Activated naive CD4-positive, alpha-beta T cell treated with anti-CD3 and anti-CD28 coated beads for 36 hours (primary cell): ENCODE data around the gene FAM47E. TPM values are rescaled to one million over a fixed set of nuclear protein-coding genes. Genes with fewer than 3 reads are reported as not detected.
"Not testable (repeated sequence)": the region's sequence is repeated elsewhere in the genome, so short reads cannot be mapped to it uniquely, and the experiment has no call there.

Source experiments
- CTCF ChIA-PET: fragments of 350-600 bp; sonication (Branson Sonifier 250); formaldehyde crosslinking; loops from one replicate; lab custom pipeline; 2021; ENCODE audit warnings: antibody characterized with exemption; lab: Charles Lee
- DNase-seq: peaks from one replicate; pipeline ENCODE4 v3.0.0-alpha.2; 2020
- H3K27ac Mint-ChIP-seq: one replicate; pipeline ENCODE4 v1.8.0; 2021; ENCODE audit warnings: mild to moderate bottlenecking, mixed read lengths
- H3K27me3 Mint-ChIP-seq: one replicate; pipeline ENCODE4 v1.8.0; 2021; ENCODE audit warnings: low read depth, mixed read lengths
- H3K36me3 Mint-ChIP-seq: one replicate; pipeline ENCODE4 v1.8.0; 2021; ENCODE audit warnings: low read depth, mixed read lengths
- H3K4me1 Mint-ChIP-seq: one replicate; pipeline ENCODE4 v1.8.0; 2021; ENCODE audit warnings: low read depth, mixed read lengths
- H3K4me3 Mint-ChIP-seq: one replicate; pipeline ENCODE4 v1.8.0; 2021; ENCODE audit warnings: mild to moderate bottlenecking, moderate library complexity, mixed read lengths
- H3K9me3 Mint-ChIP-seq: one replicate; pipeline ENCODE4 v1.8.0; 2021; ENCODE audit warnings: mixed read lengths
- intact Hi-C: fragments of 100-400 bp; cut with micrococcal nuclease; formaldehyde crosslinking; loops from one replicate; pipeline ENCODE4 v1.15.1; 2023
- total RNA-seq, 2 experiments: library from RNA; stranded (reverse); gene quantifications; one replicate each; pipeline ENCODE4 v1.2.3, GENCODE V29; 2021

FAM47E gene
- total RNA-seq, 2 experiments from 2014 or later, result not detected

DNA sequence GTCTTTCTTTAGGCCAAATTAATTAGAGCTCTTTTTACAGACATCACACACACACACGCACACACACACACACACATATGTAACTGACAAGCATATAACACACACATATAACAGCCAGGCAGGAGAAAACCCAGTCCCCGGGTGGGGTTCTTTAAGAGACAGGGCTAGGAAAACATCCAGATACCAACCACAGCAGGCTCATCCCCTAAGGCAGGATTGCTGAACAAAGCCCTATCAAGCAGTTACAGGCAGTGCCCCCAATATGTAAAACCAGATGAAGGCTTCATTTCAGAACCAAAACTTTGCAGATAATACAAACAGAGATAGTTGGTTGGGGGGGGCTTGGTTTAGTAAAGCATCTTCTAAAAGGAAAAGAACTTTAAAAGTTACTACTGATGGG lies 18.0 kb upstream of the FAM47E start:
- Mint-ChIP-seq H3K9me3 (peaks cover 16% of the 10 kb centered on the region), H3K27ac (no peak overlapping the region), H3K36me3 (peaks cover 8% of the 10 kb centered on the region), H3K27me3 (no peaks in the 10 kb centered on the region), H3K4me1 (no peaks in the 10 kb centered on the region), H3K4me3 (no peak overlapping the region)
- intact Hi-C loops, result no loop called here
- CTCF ChIA-PET, result interaction anchor here (1.0 kb wide), 1 partner anchor 54 kb away, joined by 3 read pairs; no protein-coding TSS in a partner anchor
- no peak for DNase-seq

GRCh38 chr4:76233967-76234678 lies 17.4 kb upstream of the FAM47E start:
- H3K27ac Mint-ChIP-seq, result no peak overlapping the region
- CTCF ChIA-PET, result interaction anchor here (1.0 kb wide), 1 partner anchor 55 kb away, joined by 3 read pairs; no protein-coding TSS in a partner anchor

DNA sequence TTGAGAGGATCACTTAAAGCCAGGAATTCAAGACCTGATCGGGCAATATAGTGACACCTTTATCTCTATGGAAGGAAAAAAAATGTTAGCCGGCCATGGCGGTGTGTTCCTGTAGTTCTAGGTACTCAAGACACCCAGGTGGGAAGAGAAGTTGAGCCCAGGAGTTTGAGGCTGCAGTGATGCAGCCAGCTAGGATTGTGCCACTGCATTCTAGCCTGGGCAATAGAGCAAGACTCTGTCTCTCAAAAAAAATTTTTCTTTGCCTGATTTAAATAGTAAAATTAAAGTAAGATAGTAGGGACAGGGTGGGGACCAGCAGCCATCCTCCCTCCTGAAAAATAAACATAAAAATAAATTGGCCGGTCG lies 16.9 kb upstream of the FAM47E start:
- no peak overlapping the region for H3K4me3 Mint-ChIP-seq
- no peaks in the 10 kb centered on the region for H3K27me3 Mint-ChIP-seq
- intact Hi-C loops, result no loop called here
- H3K4me1 Mint-ChIP-seq, result no peaks in the 10 kb centered on the region
- H3K36me3 Mint-ChIP-seq, result no peaks in the 10 kb centered on the region
- H3K27ac Mint-ChIP-seq, result no peak overlapping the region
- CTCF ChIA-PET, result interaction anchor here (1.2 kb wide), 1 partner anchor 55 kb away, joined by 3 read pairs; no protein-coding TSS in a partner anchor
- DNase-seq, result no peak
- H3K9me3 Mint-ChIP-seq, result peaks cover 12% of the 10 kb centered on the region

More at GRCh38 chr4:76233967-76234678, 17.4 kb upstream of the FAM47E start:
- Mint-ChIP-seq H3K9me3 (peaks cover 12% of the 10 kb centered on the region), H3K27me3 (no peaks in the 10 kb centered on the region), H3K36me3 (peaks cover 3% of the 10 kb centered on the region), H3K4me3 (no peak overlapping the region), H3K4me1 (no peaks in the 10 kb centered on the region)
- intact Hi-C loops, result no loop called here
- no peak for DNase-seq

- CTCF ChIA-PET, result interaction anchor here (0.6 to 1.2 kb wide), 3 partner anchors 56 to 88 kb away, joined by 3 to 5 read pairs (median 3); no protein-coding TSS in a partner anchor
- intact Hi-C loops, result no loop called here
- Mint-ChIP-seq H3K27me3 (no peaks in the 10 kb centered on the region), H3K4me3 (no peak overlapping the region), H3K36me3 (no peaks in the 10 kb centered on the region), H3K9me3 (peaks cover 20% of the 10 kb centered on the region), H3K4me1 (no peaks in the 10 kb centered on the region), H3K27ac (no peak overlapping the region)
- no peak for DNase-seq
These were observed 16.1 kb upstream of the FAM47E start for GRCh38 chr4:76235407-76235806.

DNA sequence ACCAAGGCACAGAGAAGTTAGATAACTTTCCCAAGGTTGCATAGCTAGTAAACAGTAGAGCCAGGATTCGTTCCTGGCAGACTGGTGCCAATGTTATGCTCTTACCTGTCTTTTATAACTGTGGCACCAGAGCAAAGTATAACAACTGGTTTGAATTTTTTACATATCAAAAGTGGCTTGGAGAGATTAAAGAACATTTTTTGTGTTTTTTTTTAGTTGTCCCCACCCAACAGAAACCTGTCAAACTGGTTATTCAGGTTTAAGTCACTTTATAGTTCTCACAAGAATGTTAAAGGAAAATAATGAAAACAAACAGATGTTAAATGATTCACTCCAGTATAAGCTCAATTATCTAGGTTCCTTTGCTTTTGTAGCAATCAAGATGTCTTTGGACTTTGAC lies 15.6 kb upstream of the FAM47E start:
- Mint-ChIP-seq H3K4me3 (no peak overlapping the region), H3K36me3 (no peaks in the 10 kb centered on the region), H3K27ac (no peak overlapping the region), H3K9me3 (peaks cover 25% of the 10 kb centered on the region), H3K27me3 (peaks cover 2% of the 10 kb centered on the region), H3K4me1 (no peaks in the 10 kb centered on the region)
- DNase-seq, result no peak
- intact Hi-C loops, result no loop called here
- CTCF ChIA-PET, result interaction anchor here (0.6 to 1.2 kb wide), 3 partner anchors 56 to 88 kb away, joined by 3 to 5 read pairs (median 3); no protein-coding TSS in a partner anchor

GRCh38 chr4:76238236-76238635 lies 13.3 kb upstream of the FAM47E start:
- H3K36me3 Mint-ChIP-seq, result no peaks in the 10 kb centered on the region
- peaks cover 5% of the 10 kb centered on the region for H3K27me3 Mint-ChIP-seq
- H3K9me3 Mint-ChIP-seq, result peaks cover 27% of the 10 kb centered on the region
- no peak overlapping the region for H3K27ac Mint-ChIP-seq
- no peaks in the 10 kb centered on the region for H3K4me1 Mint-ChIP-seq
- CTCF ChIA-PET, result interaction anchor here (1.2 kb wide), 1 partner anchor 9 kb away, joined by 3 read pairs; no protein-coding TSS in a partner anchor
- H3K4me3 Mint-ChIP-seq, result no peak overlapping the region
- intact Hi-C loops, result no loop called here
- DNase-seq, result no peak

DNA sequence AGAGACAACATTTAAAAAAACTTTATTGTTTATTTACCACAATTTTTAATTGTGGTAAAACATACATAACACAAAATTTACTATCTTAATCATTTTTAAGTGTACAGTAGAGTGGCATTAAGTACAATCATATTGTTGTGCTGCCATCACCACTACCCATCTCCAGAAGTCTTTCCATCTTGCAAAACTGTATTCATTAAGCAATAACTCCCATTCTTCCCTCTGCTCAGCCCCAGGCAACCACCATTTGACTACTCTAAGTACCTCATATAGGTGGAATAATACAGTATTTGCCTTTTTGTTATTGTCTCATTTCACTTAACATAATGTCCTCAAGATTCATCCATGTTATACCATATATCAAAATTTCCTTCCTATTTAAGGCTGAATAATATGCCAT lies 12.8 kb upstream of the FAM47E start:
- H3K9me3 Mint-ChIP-seq, result peaks cover 27% of the 10 kb centered on the region
- peaks cover 8% of the 10 kb centered on the region for H3K27me3 Mint-ChIP-seq
- H3K27ac Mint-ChIP-seq, result no peak overlapping the region
- H3K4me1 Mint-ChIP-seq, result no peaks in the 10 kb centered on the region
- no peaks in the 10 kb centered on the region for H3K36me3 Mint-ChIP-seq
- CTCF ChIA-PET, result interaction anchor here (1.2 kb wide), 1 partner anchor 9 kb away, joined by 3 read pairs; no protein-coding TSS in a partner anchor
- intact Hi-C loops, result no loop called here
- no peak overlapping the region for H3K4me3 Mint-ChIP-seq
- no peak for DNase-seq

- no peaks in the 10 kb centered on the region for H3K4me1 Mint-ChIP-seq
- DNase-seq, result no peak
- no peak overlapping the region for H3K4me3 Mint-ChIP-seq
- no peaks in the 10 kb centered on the region for H3K36me3 Mint-ChIP-seq
- H3K27me3 Mint-ChIP-seq, result peaks cover 14% of the 10 kb centered on the region
- CTCF ChIA-PET, result no interaction called here
- intact Hi-C loops, result no loop called here
- no peak overlapping the region for H3K27ac Mint-ChIP-seq
- peaks cover 27% of the 10 kb centered on the region for H3K9me3 Mint-ChIP-seq
These were observed 11.3 kb upstream of the FAM47E start for GRCh38 chr4:76240236-76240635.

DNA sequence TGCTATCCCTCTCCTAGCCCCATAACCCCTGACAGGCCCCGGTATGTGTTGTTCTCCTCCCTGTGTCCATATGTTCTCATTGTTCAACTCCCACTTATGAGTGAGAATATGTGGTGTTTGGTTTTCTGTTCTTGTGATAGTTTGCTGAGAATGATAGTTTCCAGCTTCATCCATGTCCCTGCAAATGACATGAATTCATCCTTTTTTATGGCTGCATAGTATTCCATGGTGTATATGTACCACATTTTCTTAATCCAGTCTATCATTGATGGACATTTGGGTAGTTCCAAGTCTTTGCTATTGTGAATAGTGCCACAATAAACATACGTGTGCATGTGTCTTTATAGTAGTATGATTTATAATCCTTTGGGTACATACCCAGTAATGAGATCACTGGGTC lies 7.6 kb upstream of the FAM47E start:
- CTCF ChIA-PET, DNase-seq, H3K27ac Mint-ChIP-seq, intact Hi-C loops, H3K4me1 Mint-ChIP-seq, H3K4me3 Mint-ChIP-seq, H3K36me3 Mint-ChIP-seq: not testable (repeated sequence)
- Mint-ChIP-seq H3K27me3 (peaks cover 14% of the 10 kb centered on the region), H3K9me3 (peaks cover 19% of the 10 kb centered on the region)

DNA sequence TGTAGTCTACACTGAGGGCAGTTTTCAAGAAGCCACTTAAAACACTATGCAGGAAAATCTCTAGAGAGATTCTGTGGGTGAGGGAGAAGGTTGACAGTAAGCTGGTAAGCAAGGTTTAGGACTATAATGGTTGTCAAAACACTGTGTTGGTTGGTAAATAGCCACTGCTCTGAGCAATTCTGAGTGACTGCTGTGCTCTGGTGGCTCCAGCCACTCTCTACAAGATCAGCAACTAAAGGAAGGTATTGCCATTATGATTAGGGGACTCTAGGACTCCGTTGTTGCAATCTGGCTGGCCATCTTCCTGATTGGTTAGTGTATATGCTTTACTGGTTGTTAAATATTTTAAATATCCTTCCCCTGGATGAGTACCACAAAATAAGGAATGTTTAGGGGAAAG lies 5.5 kb upstream of the FAM47E start:
- CTCF ChIA-PET, result no interaction called here
- H3K36me3 Mint-ChIP-seq, result no peaks in the 10 kb centered on the region
- no peak for DNase-seq
- intact Hi-C loops, result no loop called here
- H3K27me3 Mint-ChIP-seq, result peaks cover 30% of the 10 kb centered on the region
- H3K4me1 Mint-ChIP-seq, result no peaks in the 10 kb centered on the region
- H3K27ac Mint-ChIP-seq, result no peak overlapping the region
- peaks cover 1% of the 10 kb centered on the region for H3K9me3 Mint-ChIP-seq
- no peak overlapping the region for H3K4me3 Mint-ChIP-seq

- Mint-ChIP-seq H3K9me3 (no peaks in the 10 kb centered on the region), H3K4me3 (no peak overlapping the region), H3K27ac (no peak overlapping the region), H3K4me1 (peaks cover 4% of the 10 kb centered on the region), H3K36me3 (no peaks in the 10 kb centered on the region), H3K27me3 (peaks cover 34% of the 10 kb centered on the region)
- no peak for DNase-seq
- CTCF ChIA-PET, result interaction anchor here (0.8 kb wide), 1 partner anchor 9 kb away, joined by 3 read pairs; no protein-coding TSS in a partner anchor
- intact Hi-C loops, result no loop called here
These were observed 4.7 kb upstream of the FAM47E start for GRCh38 chr4:76246852-76247251.

DNA sequence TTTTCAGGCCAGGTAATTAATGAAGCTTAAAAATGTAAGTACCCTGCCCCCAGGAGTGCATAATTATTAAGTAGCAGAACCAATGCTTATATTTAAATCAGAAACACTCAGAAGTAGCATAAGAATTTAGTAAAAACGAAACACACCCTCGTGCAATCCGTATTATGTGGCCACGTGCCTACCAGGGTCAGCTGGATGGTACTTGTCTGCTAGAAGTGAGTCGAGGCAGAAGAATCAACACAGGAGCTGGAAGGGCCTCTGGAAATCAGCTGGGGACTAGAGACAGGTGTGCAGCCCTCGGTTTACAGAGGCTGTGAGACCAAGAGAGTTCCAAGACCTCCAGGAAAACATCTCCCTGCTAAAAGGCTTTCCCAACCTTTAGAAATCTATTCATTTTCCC lies 559 bp upstream of the FAM47E start:
- CTCF ChIA-PET, result interaction anchor here (1.0 to 1.4 kb wide), 4 partner anchors 27 to 253 kb away, joined by 3 to 4 read pairs (median 4); no protein-coding TSS in a partner anchor
- Mint-ChIP-seq H3K27me3 (peaks cover 36% of the 10 kb centered on the region), H3K36me3 (no peaks in the 10 kb centered on the region), H3K27ac (no peak overlapping the region), H3K9me3 (no peaks in the 10 kb centered on the region), H3K4me3 (peak overlapping the region; percentile 65), H3K4me1 (peaks cover 4% of the 10 kb centered on the region)
- DNase-seq, result peak; percentile 14
- intact Hi-C loops, result loop anchor here (2.0 to 5.0 kb wide), 3 partner anchors 50 to 126 kb away; no protein-coding TSS in a partner anchor
